GM23248 (cell line): ENCODE measurements around the gene APBA2. TPM values are rescaled to one million over a fixed set of nuclear protein-coding genes. Genes with fewer than 3 reads are reported as not detected.

Experiments
- DNase-seq: peaks from one replicate; pipeline ENCODE4 v3.0.0-alpha.2; 2015
- H2AFZ ChIP-seq: fragments of 200-600 bp; sonication (generic); 2 replicates; pipeline ENCODE4 v1.6.1; 2016; ENCODE audit warnings: antibody characterized with exemption
- H3F3A ChIP-seq: fragments of 200-600 bp; sonication (generic); 2 replicates; pipeline ENCODE4 v1.6.1; 2016; ENCODE audit warnings: mild to moderate bottlenecking, antibody characterized with exemption, mixed run types; ENCODE audit not compliant: insufficient read depth
- H3K27ac ChIP-seq: fragments of 200-600 bp; sonication (generic); 2 replicates; pipeline ENCODE4 v1.5.1; 2016; ENCODE audit warnings: mild to moderate bottlenecking
- H3K27me3 ChIP-seq: fragments of 200-600 bp; sonication (generic); replicated peaks from 2 replicates; pipeline ENCODE4 v1.6.1; 2016; ENCODE audit warnings: mild to moderate bottlenecking; ENCODE audit not compliant: insufficient read depth
- H3K36me3 ChIP-seq: fragments of 200-600 bp; sonication (generic); 2 replicates; pipeline ENCODE4 v1.6.1; 2016; ENCODE audit warnings: low read depth, mild to moderate bottlenecking
- H3K4me1 ChIP-seq: fragments of 200-600 bp; sonication (generic); 2 replicates; pipeline ENCODE4 v1.6.1; 2016; ENCODE audit warnings: mild to moderate bottlenecking; ENCODE audit not compliant: insufficient read depth
- H3K4me2 ChIP-seq: fragments of 200-600 bp; sonication (generic); one replicate; pipeline ENCODE4 v1.6.1; 2016; ENCODE audit warnings: mild to moderate bottlenecking; ENCODE audit not compliant: unreplicated experiment
- H3K4me3 ChIP-seq: fragments of 200-600 bp; sonication (generic); 2 replicates; pipeline ENCODE4 v1.5.1; 2016; ENCODE audit warnings: mild to moderate bottlenecking
- H3K79me2 ChIP-seq: fragments of 200-600 bp; sonication (generic); 2 replicates; pipeline ENCODE4 v1.6.1; 2016; ENCODE audit warnings: mild to moderate bottlenecking; ENCODE audit not compliant: insufficient read depth
- H3K9ac ChIP-seq: fragments of 200-600 bp; sonication (generic); 2 replicates; pipeline ENCODE4 v1.6.1; 2016; ENCODE audit warnings: mild to moderate bottlenecking
- H3K9me2 ChIP-seq: fragments of 200-600 bp; sonication (generic); 2 replicates; pipeline ENCODE4 v1.6.1; 2016; ENCODE audit warnings: mixed run types, mild to moderate bottlenecking, moderate library complexity; ENCODE audit not compliant: insufficient read depth
- H3K9me3 ChIP-seq: fragments of 200-600 bp; sonication (generic); one replicate; pipeline ENCODE4 v1.6.1; 2017; ENCODE audit warnings: low read depth
- H4K20me1 ChIP-seq: fragments of 200-600 bp; sonication (generic); 2 replicates; pipeline ENCODE4 v1.6.0; 2016; ENCODE audit not compliant: insufficient read depth
- EZH2 ChIP-seq: fragments of 200-600 bp; sonication (generic); IDR thresholded peaks from 2 replicates; pipeline ENCODE4 v1.6.1; 2018; ENCODE audit warnings: antibody characterized with exemption, mild to moderate bottlenecking; ENCODE audit not compliant: insufficient read depth, poor library complexity, severe bottlenecking
- EZH2phosphoT487 ChIP-seq: fragments of 200-600 bp; sonication (generic); IDR thresholded peaks from 2 replicates; pipeline ENCODE4 v1.6.1; 2018; ENCODE audit warnings: antibody characterized with exemption, moderate library complexity, mild to moderate bottlenecking, low read depth; ENCODE audit not compliant: insufficient read depth
- WGBS, 2 experiments: methylation state at CpG; one replicate each; pipeline ENCODE4 v1.1.6; 2015 to 2017; ENCODE audit warnings: low lambda C conversion rate in 2 of 2, low coverage in 1 of 2; ENCODE audit errors: missing lambda C conversion rate in 2 of 2; 5-methylcytosine and 5-hydroxymethylcytosine counted together
- in situ Hi-C: fragments of 300-500 bp; cut with MboI; formaldehyde crosslinking; loops from 2 replicates; pipeline ENCODE4 v1.15.0; 2020
- polyA plus RNA-seq: library from polyadenylated mRNA; unstranded; fragments of >200 nt; fragmentation: Nextera tagmentation; extraction: Ambion mirVana; gene quantifications from 2 replicates; pipeline ENCODE4 v1.2.1, GENCODE V29; 2016
- total RNA-seq: library from RNA; depleted of rRNA; stranded (reverse); fragments of >200 nt; shearing (Covaris generic); gene quantifications from 2 replicates; pipeline ENCODE4 v1.2.3, GENCODE V29; 2014

The APBA2 gene
- total and polyA plus RNA-seq, 2 experiments from 2014 or later = 0.23 to 0.65 TPM

GRCh38 chr15:28876845-28877185 is 9.0 kb upstream of the APBA2 start:
- no peaks in the 10 kb centered on the region for H3K79me2 ChIP-seq
- H3K4me1 ChIP-seq = no peaks in the 10 kb centered on the region
- no peaks in the 10 kb centered on the region for H3K27me3 ChIP-seq
- DNase-seq = no peak
- in situ Hi-C loops = no loop called here
- no peaks in the 10 kb centered on the region for H3K36me3 ChIP-seq
- no peak overlapping the region for H3K27ac ChIP-seq
- H4K20me1 ChIP-seq = no peaks in the 10 kb centered on the region
- no peak overlapping the region for H3K9ac ChIP-seq
- no peaks in the 10 kb centered on the region for H3K9me3 ChIP-seq
- no peak overlapping the region for H3K4me2 ChIP-seq
- no peaks in the 10 kb centered on the region for H3F3A ChIP-seq
- H3K4me3 ChIP-seq = no peak overlapping the region
- no peak for TF ChIP-seq EZH2
- TF ChIP-seq EZH2phosphoT487 = no peak
- no peaks in the 10 kb centered on the region for H3K9me2 ChIP-seq
- no peak overlapping the region for H2AFZ ChIP-seq
- 51 to 59% methylated on average over 8 of the region's 8 CpGs for WGBS, 2 experiments

DNA sequence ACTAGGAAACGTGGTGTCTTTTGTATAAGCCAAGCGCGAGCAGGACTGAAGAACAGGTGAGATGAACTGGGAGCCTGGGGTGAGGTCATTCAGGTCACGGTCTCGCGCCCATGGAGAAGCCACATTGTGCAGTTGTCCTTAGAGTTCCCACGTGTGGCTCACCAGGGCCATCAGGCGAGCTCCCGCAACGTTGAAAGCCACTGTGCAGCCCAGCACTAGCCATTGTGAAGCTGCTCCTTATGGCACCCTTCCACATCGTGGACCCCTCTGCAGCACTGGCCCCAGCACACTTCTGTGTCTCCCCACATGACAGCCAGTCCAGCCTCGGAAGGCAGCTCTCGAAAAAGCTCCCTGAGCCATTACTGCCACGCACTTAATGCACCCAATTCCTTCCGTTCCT is 7.6 kb upstream of the APBA2 start:
- Histone ChIP-seq H4K20me1 (no peaks in the 10 kb centered on the region), H3K79me2 (no peaks in the 10 kb centered on the region), H3F3A (no peaks in the 10 kb centered on the region), H2AFZ (no peak overlapping the region), H3K4me3 (no peak overlapping the region), H3K4me2 (no peak overlapping the region), H3K4me1 (no peaks in the 10 kb centered on the region), H3K27ac (no peak overlapping the region), H3K36me3 (no peaks in the 10 kb centered on the region), H3K9ac (no peak overlapping the region), H3K9me3 (no peaks in the 10 kb centered on the region), H3K27me3 (no peaks in the 10 kb centered on the region), H3K9me2 (no peaks in the 10 kb centered on the region)
- WGBS, 2 experiments = 57 to 58% methylated on average over 15 of the region's 15 CpGs
- in situ Hi-C loops = no loop called here
- DNase-seq = no peak
- TF ChIP-seq EZH2phosphoT487 (no peak), EZH2 (no peak)

DNA sequence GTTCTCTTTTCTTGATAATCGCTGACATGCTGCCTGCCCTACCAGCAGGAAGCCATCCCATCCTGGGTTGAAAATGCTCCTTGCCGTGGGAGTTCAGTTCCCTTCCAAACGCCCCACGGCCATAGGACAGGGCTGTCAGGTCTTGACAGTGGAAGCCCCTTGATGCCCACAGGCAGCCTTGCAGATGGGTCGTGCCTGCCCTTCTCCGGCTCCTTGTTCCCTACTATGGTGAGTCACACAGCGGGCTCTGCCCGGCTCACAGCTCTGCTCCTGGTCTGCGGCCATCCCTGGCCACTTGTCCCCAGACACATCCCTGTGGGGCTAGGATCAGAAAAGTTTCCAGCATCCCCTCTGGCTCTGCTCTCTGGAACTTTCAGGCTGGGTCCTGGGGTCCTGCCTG is 6.2 kb upstream of the APBA2 start:
- no peaks in the 10 kb centered on the region for H3K4me1 ChIP-seq
- no peaks in the 10 kb centered on the region; the same call in 1 of the 2 replicates for H3K27me3 ChIP-seq
- WGBS, 2 experiments = 46 to 47% methylated on average over 9 of the region's 9 CpGs
- no peaks in the 10 kb centered on the region for H3K79me2 ChIP-seq
- no peak overlapping the region for H3K4me3 ChIP-seq
- H3F3A ChIP-seq = no peaks in the 10 kb centered on the region
- no peak for DNase-seq
- H3K9me2 ChIP-seq = no peaks in the 10 kb centered on the region
- no peaks in the 10 kb centered on the region for H3K9me3 ChIP-seq
- no peak overlapping the region for H3K4me2 ChIP-seq
- H4K20me1 ChIP-seq = no peaks in the 10 kb centered on the region
- TF ChIP-seq EZH2phosphoT487 (no peak), EZH2 (no peak)
- no peaks in the 10 kb centered on the region for H3K36me3 ChIP-seq
- in situ Hi-C loops = no loop called here
- H3K27ac ChIP-seq = no peak overlapping the region
- H2AFZ ChIP-seq = no peak overlapping the region
- no peak overlapping the region for H3K9ac ChIP-seq

DNA sequence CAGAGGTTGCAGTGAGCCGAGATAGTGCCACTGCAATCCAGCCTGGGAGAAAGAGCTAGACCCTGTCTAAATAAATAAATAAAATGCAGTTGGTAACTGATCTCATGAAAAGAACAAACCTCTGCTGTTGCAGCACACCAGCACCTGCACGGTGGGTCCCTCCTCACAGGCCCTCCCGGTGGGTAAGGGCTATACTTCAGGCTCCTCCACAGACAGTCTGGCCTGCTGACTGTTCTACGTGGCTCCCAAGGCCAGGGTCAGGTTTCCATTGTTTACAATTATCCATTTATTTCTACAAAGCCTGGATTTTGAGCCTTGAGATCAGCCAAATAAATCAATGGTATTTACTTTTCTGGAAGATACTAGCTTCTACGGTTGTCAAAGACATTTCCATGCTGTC is 5.1 kb upstream of the APBA2 start:
- in situ Hi-C loops = no loop called here

DNA sequence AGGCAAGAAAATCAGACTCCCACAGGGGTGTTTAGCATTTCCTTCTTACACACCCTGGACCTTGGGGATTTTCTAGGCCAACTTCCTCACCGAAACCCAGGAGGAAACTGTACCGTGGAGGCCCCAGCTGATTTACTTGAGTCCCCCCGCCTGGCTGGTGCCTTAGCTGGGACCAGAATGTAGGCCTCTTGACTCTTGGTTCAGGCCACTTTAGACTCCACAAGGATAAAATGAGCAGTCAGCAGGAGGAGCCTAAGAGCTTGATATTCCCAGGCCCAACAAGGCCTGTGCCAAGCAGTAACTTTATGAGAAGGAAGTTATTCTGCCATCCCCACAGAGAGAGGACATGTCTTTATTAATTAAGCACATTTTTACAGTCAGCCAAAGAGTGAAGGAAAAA is 4.6 kb upstream of the APBA2 start:
- no peaks in the 10 kb centered on the region for H4K20me1 ChIP-seq
- no peak overlapping the region for H3K9ac ChIP-seq
- TF ChIP-seq EZH2phosphoT487 = no peak
- no peak for TF ChIP-seq EZH2
- peaks cover 9% of the 10 kb centered on the region; the same call in 1 of the 2 replicates for H3K27me3 ChIP-seq
- H3F3A ChIP-seq = no peaks in the 10 kb centered on the region
- no peak for DNase-seq
- no peaks in the 10 kb centered on the region for H3K36me3 ChIP-seq
- no peak overlapping the region for H2AFZ ChIP-seq
- no peak overlapping the region for H3K4me3 ChIP-seq
- H3K4me2 ChIP-seq = no peak overlapping the region
- no peaks in the 10 kb centered on the region for H3K79me2 ChIP-seq
- in situ Hi-C loops = no loop called here
- H3K9me2 ChIP-seq = no peaks in the 10 kb centered on the region
- no peaks in the 10 kb centered on the region for H3K9me3 ChIP-seq
- 18 to 27% methylated on average over 3 of the region's 3 CpGs for WGBS, 2 experiments
- H3K4me1 ChIP-seq = no peaks in the 10 kb centered on the region
- no peak overlapping the region for H3K27ac ChIP-seq

More for the DNA sequence above, 5.1 kb upstream of the APBA2 start:
- Histone ChIP-seq H3K9me3 (no peaks in the 10 kb centered on the region), H3K9me2 (no peaks in the 10 kb centered on the region), H3F3A (no peaks in the 10 kb centered on the region), H3K27ac (no peak overlapping the region), H3K4me1 (no peaks in the 10 kb centered on the region), H4K20me1 (no peaks in the 10 kb centered on the region), H2AFZ (no peak overlapping the region), H3K4me2 (no peak overlapping the region), H3K36me3 (no peaks in the 10 kb centered on the region), H3K4me3 (no peak overlapping the region), H3K27me3 (peaks cover 9% of the 10 kb centered on the region; the same call in 1 of the 2 replicates), H3K9ac (no peak overlapping the region), H3K79me2 (no peaks in the 10 kb centered on the region)
- no peak for DNase-seq
- TF ChIP-seq EZH2 = no peak
- no peak for TF ChIP-seq EZH2phosphoT487
- 38 to 48% methylated on average over 5 of the region's 5 CpGs for WGBS, 2 experiments
